HFF-Myc (cell line): Measurements from ENCODE around the gene WDR89.

ENCODE experiments used
- DNase-seq: peaks from one replicate; pipeline ENCODE4 v3.0.0-alpha.2; 2011; ENCODE audit warnings: low read depth; ENCODE audit errors: extremely low read depth
- H3K4me3 ChIP-seq: replicated peaks from 2 replicates; pipeline ENCODE4 v1.5.1; 2011; ENCODE audit warnings: low read depth, mild to moderate bottlenecking, control low read depth, low read length
- CTCF ChIP-seq: IDR thresholded peaks from 2 replicates; pipeline ENCODE4 v1.5.1; 2012; ENCODE audit warnings: mild to moderate bottlenecking, low read depth, low read length, control low read depth; ENCODE audit errors: missing control alignments

WDR89 gene

GRCh38 chr14:63654936-63655335 lies 13.3 kb upstream of the WDR89 start:
- H3K4me3 ChIP-seq, result no peak overlapping the region
- no peak for TF ChIP-seq CTCF
- DNase-seq, result no peak

- no peak for DNase-seq
- no peak for TF ChIP-seq CTCF
- H3K4me3 ChIP-seq, result no peak overlapping the region
Observed at GRCh38 chr14:63654346-63654745, 12.7 kb upstream of the WDR89 start.

- no peak for DNase-seq
- no peak for TF ChIP-seq CTCF
- no peak overlapping the region for H3K4me3 ChIP-seq
Observed at GRCh38 chr14:63652406-63652805, 10.7 kb upstream of the WDR89 start.

GRCh38 chr14:63650256-63650952 lies 8.7 kb upstream of the WDR89 start:
- no peak overlapping the region for H3K4me3 ChIP-seq
- no peak for DNase-seq
- no peak for TF ChIP-seq CTCF

GRCh38 chr14:63647696-63648410 lies 6.2 kb upstream of the WDR89 start:
- TF ChIP-seq CTCF, result no peak
- no peak overlapping the region for H3K4me3 ChIP-seq
- DNase-seq, result no peak

- no peak overlapping the region for H3K4me3 ChIP-seq
- no peak for TF ChIP-seq CTCF
- no peak for DNase-seq
Observed at GRCh38 chr14:63644741-63645140, 3.1 kb upstream of the WDR89 start.
